ENCODE measurements around the gene PMEPA1. TPM values are rescaled to one million over a fixed set of nuclear protein-coding genes. Genes with fewer than 3 reads are reported as not detected.

PMEPA1 gene
- total RNA-seq, 1 donor: 23.5 TPM

- Histone ChIP-seq H2AFZ (ENCODE audit: low read length) (no peak overlapping the region), H3K4me1 (ENCODE audit: insufficient read depth, low read length) (peaks cover 11% of the 10 kb centered on the region), H3K27ac (ENCODE audit: low read depth, low read length) (no peak overlapping the region)
Measured at GRCh38 chr20:57689745-57690481, 19.9 kb downstream of the PMEPA1 start.

GRCh38 chr20:57688864-57689263 lies 21.0 kb downstream of the PMEPA1 start:
- no peak overlapping the region for H2AFZ ChIP-seq (ENCODE audit: low read length)
- TF ChIP-seq CTCF (IDR thresholded peaks at IDR 0.05; ENCODE audit: extremely low read depth, low read depth, low read length): no peak
- H3K4me3 ChIP-seq (ENCODE audit: insufficient read depth, low read length): no peak overlapping the region
- H3K27me3 ChIP-seq (ENCODE audit: insufficient read depth, low read length): no peaks in the 10 kb centered on the region
- H3K36me3 ChIP-seq (ENCODE audit: insufficient read depth, low read length): no peaks in the 10 kb centered on the region
- peaks cover 11% of the 10 kb centered on the region for H3K4me1 ChIP-seq (ENCODE audit: insufficient read depth, low read length)
- H3K9me3 ChIP-seq (ENCODE audit: low read depth, low read length): no peaks in the 10 kb centered on the region
- H3K4me2 ChIP-seq (ENCODE audit: insufficient read depth, low read length): no peak overlapping the region
- no peak overlapping the region for H3K27ac ChIP-seq (ENCODE audit: low read depth, low read length)
- H4K20me1 ChIP-seq (ENCODE audit: insufficient read depth, low read length): peaks cover 76% of the 10 kb centered on the region
- DNase-seq (ENCODE audit: insufficient read length, low spot score, missing footprints): peak; percentile 80
- peaks cover 19% of the 10 kb centered on the region for H3K79me2 ChIP-seq (ENCODE audit: insufficient read depth, low read length)

More at GRCh38 chr20:57689745-57690481, 19.9 kb downstream of the PMEPA1 start:
- no peak for DNase-seq (ENCODE audit: insufficient read length, low spot score, missing footprints)
- Histone ChIP-seq H3K4me3 (ENCODE audit: insufficient read depth, low read length) (no peak overlapping the region), H3K27me3 (ENCODE audit: insufficient read depth, low read length) (no peaks in the 10 kb centered on the region), H3K79me2 (ENCODE audit: insufficient read depth, low read length) (peaks cover 28% of the 10 kb centered on the region), H3K4me2 (ENCODE audit: insufficient read depth, low read length) (no peak overlapping the region), H3K9me3 (ENCODE audit: low read depth, low read length) (no peaks in the 10 kb centered on the region), H4K20me1 (ENCODE audit: insufficient read depth, low read length) (peaks cover 79% of the 10 kb centered on the region), H3K36me3 (ENCODE audit: insufficient read depth, low read length) (no peaks in the 10 kb centered on the region)
- TF ChIP-seq CTCF (IDR thresholded peaks at IDR 0.05; ENCODE audit: extremely low read depth, low read depth, low read length): no peak

GRCh38 chr20:57688295-57688694 lies 21.5 kb downstream of the PMEPA1 start:
- Histone ChIP-seq H3K36me3 (ENCODE audit: insufficient read depth, low read length) (no peaks in the 10 kb centered on the region), H4K20me1 (ENCODE audit: insufficient read depth, low read length) (peaks cover 75% of the 10 kb centered on the region), H3K9me3 (ENCODE audit: low read depth, low read length) (no peaks in the 10 kb centered on the region), H3K4me3 (ENCODE audit: insufficient read depth, low read length) (no peak overlapping the region), H3K4me1 (ENCODE audit: insufficient read depth, low read length) (peaks cover 11% of the 10 kb centered on the region), H3K27me3 (ENCODE audit: insufficient read depth, low read length) (no peaks in the 10 kb centered on the region), H2AFZ (ENCODE audit: low read length) (no peak overlapping the region), H3K79me2 (ENCODE audit: insufficient read depth, low read length) (peaks cover 15% of the 10 kb centered on the region), H3K27ac (ENCODE audit: low read depth, low read length) (no peak overlapping the region), H3K4me2 (ENCODE audit: insufficient read depth, low read length) (no peak overlapping the region)
- TF ChIP-seq CTCF (IDR thresholded peaks at IDR 0.05; ENCODE audit: extremely low read depth, low read depth, low read length): no peak
- no peak for DNase-seq (ENCODE audit: insufficient read length, low spot score, missing footprints)

GRCh38 chr20:57686931-57687652 lies 22.7 kb downstream of the PMEPA1 start:
- TF ChIP-seq CTCF (IDR thresholded peaks at IDR 0.05; ENCODE audit: extremely low read depth, low read depth, low read length): no peak
- Histone ChIP-seq H2AFZ (ENCODE audit: low read length) (no peak overlapping the region), H3K36me3 (ENCODE audit: insufficient read depth, low read length) (no peaks in the 10 kb centered on the region), H3K9me3 (ENCODE audit: low read depth, low read length) (no peaks in the 10 kb centered on the region), H4K20me1 (ENCODE audit: insufficient read depth, low read length) (peaks cover 71% of the 10 kb centered on the region), H3K4me2 (ENCODE audit: insufficient read depth, low read length) (no peak overlapping the region), H3K4me1 (ENCODE audit: insufficient read depth, low read length) (peaks cover 11% of the 10 kb centered on the region), H3K4me3 (ENCODE audit: insufficient read depth, low read length) (no peak overlapping the region), H3K79me2 (ENCODE audit: insufficient read depth, low read length) (peaks cover 12% of the 10 kb centered on the region), H3K27ac (ENCODE audit: low read depth, low read length) (no peak overlapping the region), H3K27me3 (ENCODE audit: insufficient read depth, low read length) (no peaks in the 10 kb centered on the region)
- no peak for DNase-seq (ENCODE audit: insufficient read length, low spot score, missing footprints)
